ENCODE data around the gene GNS. TPM values are rescaled to one million over a fixed set of nuclear protein-coding genes. Genes with fewer than 3 reads are reported as not detected.

The GNS gene
- polyA plus RNA-seq, 1 donor from 2014 or later, result 39.0 TPM

- H3K79me2 ChIP-seq (replicated peaks; ENCODE audit: insufficient read depth, low read length), result no peaks in the 10 kb centered on the region
- no peaks in the 10 kb centered on the region for H4K20me1 ChIP-seq (ENCODE audit: insufficient read depth)
- H3K9me2 ChIP-seq (ENCODE audit: insufficient read depth, low read length), result no peaks in the 10 kb centered on the region
- H3F3A ChIP-seq (ENCODE audit: insufficient read depth, low read length, poor library complexity, severe bottlenecking), result no peaks in the 10 kb centered on the region
- no peak overlapping the region for H2AFZ ChIP-seq (ENCODE audit: low read depth, low read length)
- H3K4me3 ChIP-seq (ENCODE audit: low read length), result no peak overlapping the region
- no peaks in the 10 kb centered on the region for H3K27me3 ChIP-seq (ENCODE audit: insufficient read depth, low read depth, low read length)
- no peak for TF ChIP-seq EZH2 (IDR thresholded peaks at IDR 0.05; ENCODE audit: borderline replicate concordance, insufficient read depth, low read length, poor library complexity, severe bottlenecking)
- no peak for TF ChIP-seq REST (IDR thresholded peaks at IDR 0.05; ENCODE audit: borderline replicate concordance)
- no peak for TF ChIP-seq MXI1 (conservative IDR thresholded peaks at IDR 0.05; ENCODE audit: poor library complexity, severe bottlenecking)
- TF ChIP-seq TAF1 (IDR thresholded peaks at IDR 0.05; ENCODE audit: low read depth), result no peak
- TF ChIP-seq POLR2AphosphoS5 (IDR thresholded peaks at IDR 0.05), result no peak
- H3K9ac ChIP-seq (ENCODE audit: low read length), result no peak overlapping the region
- no peaks in the 10 kb centered on the region for H3K9me3 ChIP-seq (ENCODE audit: low read length)
- H3K27ac ChIP-seq (ENCODE audit: low read length), result no peak overlapping the region
- H3K4me2 ChIP-seq (ENCODE audit: low read length), result no peak overlapping the region
- H3K36me3 ChIP-seq (ENCODE audit: insufficient read depth, low read length), result no peaks in the 10 kb centered on the region
Measured at GRCh38 chr12:64806593-64807460, 47.6 kb upstream of the GNS start.

GRCh38 chr12:64806173-64806572, 47.0 kb upstream of the GNS start:
- no peak overlapping the region for H2AFZ ChIP-seq (ENCODE audit: low read depth, low read length)
- TF ChIP-seq EP300 (conservative IDR thresholded peaks at IDR 0.05; ENCODE audit: poor library complexity, severe bottlenecking) (no peak), RAD21 (conservative IDR thresholded peaks at IDR 0.05) (no peak), REST (IDR thresholded peaks at IDR 0.05; ENCODE audit: borderline replicate concordance) (no peak)
- H3K9me3 ChIP-seq (ENCODE audit: low read length), result no peaks in the 10 kb centered on the region
- no peak overlapping the region for H3K27ac ChIP-seq (ENCODE audit: low read length)
- H3K4me2 ChIP-seq (ENCODE audit: low read length), result no peak overlapping the region
- H3F3A ChIP-seq (ENCODE audit: insufficient read depth, low read length, poor library complexity, severe bottlenecking), result no peaks in the 10 kb centered on the region
- H3K4me3 ChIP-seq (ENCODE audit: low read length), result no peak overlapping the region
- H3K9ac ChIP-seq (ENCODE audit: low read length), result no peak overlapping the region
- no peaks in the 10 kb centered on the region for H3K79me2 ChIP-seq (replicated peaks; ENCODE audit: insufficient read depth, low read length)
- H3K9me2 ChIP-seq (ENCODE audit: insufficient read depth, low read length), result no peaks in the 10 kb centered on the region
- no peaks in the 10 kb centered on the region for H3K27me3 ChIP-seq (ENCODE audit: insufficient read depth, low read depth, low read length)
- H3K36me3 ChIP-seq (ENCODE audit: insufficient read depth, low read length), result no peaks in the 10 kb centered on the region
- no peaks in the 10 kb centered on the region for H4K20me1 ChIP-seq (ENCODE audit: insufficient read depth)
